ENCODE data around the gene ZIK1.

GRCh38 chr19:57558525-57558924, 25.4 kb upstream of the ZIK1 start:
- TF ChIP-seq CTCF (IDR thresholded peaks at IDR 0.05) (no peak), POLR2AphosphoS5 (IDR thresholded peaks at IDR 0.05; ENCODE audit: insufficient read depth in 1 of 2, low read depth in 1 of 2) (no peak), POLR2A (IDR thresholded peaks at IDR 0.05) (no peak)
